CD4-positive, alpha-beta T cell (primary cell): Measurements from ENCODE around the gene SAMD5. TPM values are rescaled to one million over a fixed set of nuclear protein-coding genes. Genes with fewer than 3 reads are reported as not detected.

Source experiments
- ATAC-seq: fragments of 200-7000 bp; cut with Tn5 transposase; one replicate; pipeline ENCODE4 v1.10.0; 2022; ENCODE audit warnings: mild to moderate bottlenecking; ENCODE audit not compliant: poor library complexity
- CTCF ChIA-PET: fragments of 350-600 bp; sonication (Branson Sonifier 250); formaldehyde crosslinking; loops from one replicate; lab custom pipeline; 2021; ENCODE audit warnings: antibody characterized with exemption, inconsistent platforms; lab: Charles Lee
- POLR2A ChIA-PET: fragments of 350-600 bp; sonication (Branson Sonifier 250); formaldehyde crosslinking; loops from one replicate; lab custom pipeline; 2021; ENCODE audit warnings: antibody characterized with exemption, inconsistent platforms; lab: Charles Lee
- DNase-seq, 14 experiments: peaks; one replicate each; pipeline ENCODE4 v3.0.0-alpha.2; 2013 to 2020; ENCODE audit warnings: mixed read lengths in 2 of 14
- H3K27ac ChIP-seq, 2 donors: one replicate each; pipeline versions ENCODE4 v1.5.1 to v1.7.0; 2013; ENCODE audit warnings: low read length in 2 of 2, low read depth in 1 of 2, mild to moderate bottlenecking in 1 of 2
- H3K27me3 ChIP-seq, 2 experiments: 1 replicate in 1 of 2; 2 replicates in 1 of 2; pipeline versions ENCODE4 v1.6.1 to v1.7.0; 2013; ENCODE audit warnings: low read length in 2 of 2, control low read depth in 1 of 2, mild to moderate bottlenecking in 1 of 2, moderate library complexity in 1 of 2; ENCODE audit not compliant: insufficient read depth in 2 of 2, control insufficient read depth in 1 of 2
- H3K36me3 ChIP-seq: one replicate; pipeline ENCODE4 v1.6.1; 2013; ENCODE audit warnings: low read length, control low read depth; ENCODE audit not compliant: insufficient read depth
- H3K4me1 ChIP-seq: one replicate; pipeline ENCODE4 v1.6.1; 2013; ENCODE audit warnings: low read length, control low read depth; ENCODE audit not compliant: insufficient read depth
- H3K4me3 ChIP-seq: one replicate; pipeline ENCODE4 v1.5.1; 2013; ENCODE audit warnings: mild to moderate bottlenecking, low read length, moderate library complexity
- H3K9me3 ChIP-seq, 2 experiments: 1 replicate in 1 of 2; 2 replicates in 1 of 2; pipeline versions ENCODE4 v1.6.1 to v1.7.0; 2013; ENCODE audit warnings: low read length in 2 of 2, mild to moderate bottlenecking in 2 of 2, control low read depth in 1 of 2, moderate library complexity in 1 of 2; ENCODE audit not compliant: control insufficient read depth in 1 of 2, insufficient read depth in 1 of 2
- H3K27ac Mint-ChIP-seq: one replicate; pipeline ENCODE4 v1.8.0; 2020; ENCODE audit warnings: mixed read lengths
- H3K27me3 Mint-ChIP-seq: one replicate; pipeline ENCODE4 v1.8.0; 2021; ENCODE audit warnings: mixed read lengths
- H3K36me3 Mint-ChIP-seq: one replicate; pipeline ENCODE4 v1.8.0; 2021; ENCODE audit warnings: low read depth, mixed read lengths
- H3K4me1 Mint-ChIP-seq: one replicate; pipeline ENCODE4 v1.8.0; 2021; ENCODE audit warnings: low read depth, mixed read lengths
- H3K4me3 Mint-ChIP-seq: one replicate; pipeline ENCODE4 v1.8.0; 2020; ENCODE audit warnings: mild to moderate bottlenecking, mixed read lengths
- H3K9me3 Mint-ChIP-seq: one replicate; pipeline ENCODE4 v1.8.0; 2020; ENCODE audit warnings: mixed read lengths
- CTCF ChIP-seq: fragments of 200-600 bp; IDR thresholded peaks from one replicate; pipeline ENCODE4 v1.8.0; 2022; ENCODE audit warnings: antibody characterized with exemption, mild to moderate bottlenecking
- intact Hi-C, 2 experiments: fragments of 100-400 bp; cut with DNase I in 1 of 2; cut with micrococcal nuclease in 1 of 2; formaldehyde crosslinking; loops; one replicate each; pipeline versions ENCODE4 v1.15.1 to v1.9.0; 2023 to 2025; cut with DNase I, micrococcal nuclease
- total RNA-seq, 174 experiments: library from RNA in 2 of 174; stranded (reverse) in 2 of 174; gene quantifications; one replicate each; pipeline ENCODE4 v1.2.3 and lab custom pipeline; 2021 to 2026

SAMD5 gene
- total RNA-seq, 2 experiments from 2014 or later, result not detected

DNA sequence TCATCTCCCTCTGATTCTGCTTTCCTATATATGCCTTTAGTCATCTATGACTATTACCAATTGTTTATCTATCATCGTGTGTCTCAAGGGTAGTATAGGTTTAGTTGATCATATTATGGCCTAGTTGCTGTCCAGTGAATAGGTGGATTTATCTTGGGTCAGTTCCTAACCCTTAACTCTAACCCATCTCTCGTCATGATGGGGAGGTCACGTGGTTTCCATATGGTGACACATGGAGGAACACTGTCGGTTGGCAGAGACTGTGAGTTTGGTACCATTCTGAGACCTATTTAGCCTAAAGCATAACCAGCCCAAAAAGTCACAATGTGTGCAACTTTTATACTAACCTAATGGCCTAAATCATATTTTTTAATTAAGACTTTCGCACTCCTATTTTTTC, 103.5 kb downstream of the SAMD5 start:
- ATAC-seq (no peak), DNase-seq (no peak)
- Mint-ChIP-seq H3K4me1 (no peaks in the 10 kb centered on the region), H3K27ac (no peak overlapping the region), H3K4me3 (no peak overlapping the region), H3K36me3 (no peaks in the 10 kb centered on the region), H3K27me3 (no peaks in the 10 kb centered on the region), H3K9me3 (no peaks in the 10 kb centered on the region)
- Histone ChIP-seq H3K4me1 (no peaks in the 10 kb centered on the region), H3K36me3 (no peaks in the 10 kb centered on the region), H3K4me3 (no peak overlapping the region), H3K27ac (no peak overlapping the region), H3K27me3 (no peaks in the 10 kb centered on the region), H3K9me3 (no peaks in the 10 kb centered on the region)
- no peak for TF ChIP-seq CTCF
- intact Hi-C loops, result no loop called here
- CTCF ChIA-PET, result no interaction called here
- POLR2A ChIA-PET, result no interaction called here

GRCh38 chr6:147614501-147614900, 106.0 kb downstream of the SAMD5 start:
- POLR2A ChIA-PET, result no interaction called here
- Histone ChIP-seq H3K36me3 (no peaks in the 10 kb centered on the region), H3K9me3 (no peaks in the 10 kb centered on the region), H3K27ac (no peak overlapping the region), H3K4me1 (no peaks in the 10 kb centered on the region), H3K4me3 (no peak overlapping the region), H3K27me3 (no peaks in the 10 kb centered on the region)
- no peak for TF ChIP-seq CTCF
- Mint-ChIP-seq H3K36me3 (no peaks in the 10 kb centered on the region), H3K4me3 (no peak overlapping the region), H3K27me3 (no peaks in the 10 kb centered on the region), H3K4me1 (no peaks in the 10 kb centered on the region), H3K27ac (no peak overlapping the region), H3K9me3 (no peaks in the 10 kb centered on the region)
- no peak for DNase-seq
- ATAC-seq, result no peak
- intact Hi-C loops, result no loop called here
- CTCF ChIA-PET, result no interaction called here

GRCh38 chr6:147615659-147616456, 107.4 kb downstream of the SAMD5 start:
- POLR2A ChIA-PET, result no interaction called here
- Histone ChIP-seq H3K4me3 (no peak overlapping the region), H3K4me1 (no peaks in the 10 kb centered on the region), H3K27ac (no peak overlapping the region), H3K36me3 (no peaks in the 10 kb centered on the region), H3K9me3 (no peaks in the 10 kb centered on the region), H3K27me3 (no peaks in the 10 kb centered on the region)
- Mint-ChIP-seq H3K9me3 (no peaks in the 10 kb centered on the region), H3K36me3 (no peaks in the 10 kb centered on the region), H3K4me1 (no peaks in the 10 kb centered on the region), H3K4me3 (no peak overlapping the region), H3K27me3 (no peaks in the 10 kb centered on the region), H3K27ac (no peak overlapping the region)
- ATAC-seq (no peak), DNase-seq (no peak)
- intact Hi-C loops, result no loop called here
- TF ChIP-seq CTCF, result no peak
- CTCF ChIA-PET, result no interaction called here
